HG03378 (cell line): ENCODE results near the gene TP53TG3B.
"Not testable (repeated sequence)": the region's sequence is repeated elsewhere in the genome, so short reads cannot be mapped to it uniquely, and the experiment has no call there.

ENCODE experiments used
- ATAC-seq: cut with Tn5 transposase; IDR thresholded peaks from one replicate; pipeline ENCODE4 v1.9.1; 2021; ENCODE audit warnings: mild to moderate bottlenecking, moderate library complexity; ENCODE audit not compliant: unreplicated experiment

Gene TP53TG3B, protein sequence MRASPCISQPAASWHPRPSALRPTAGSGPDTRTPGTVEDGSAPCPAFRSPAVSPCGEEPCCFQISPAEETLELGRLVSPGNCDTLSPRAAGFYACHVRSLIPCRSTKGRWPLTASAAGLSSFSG

DNA sequence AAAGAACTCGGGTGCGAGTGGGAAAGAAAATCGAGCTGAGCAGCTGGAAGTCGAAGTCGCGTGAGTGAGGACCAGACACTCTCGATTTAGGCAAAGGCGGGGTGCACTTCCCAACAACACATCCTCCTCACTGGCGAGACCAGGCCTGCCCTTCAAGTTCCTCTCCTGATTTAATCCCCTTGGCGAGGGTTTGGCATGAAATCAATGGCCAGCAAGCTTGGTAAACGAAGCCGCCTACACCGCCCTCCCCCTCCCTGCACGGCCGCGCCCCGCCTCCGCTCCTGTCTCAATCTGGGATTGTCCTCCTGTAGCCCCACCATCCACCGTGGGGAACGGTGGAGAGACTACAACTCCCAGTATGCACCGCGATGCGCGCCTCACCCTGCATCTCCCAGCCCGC, at the start of gene TP53TG3B:
TSS of gene TP53TG3B (plus strand) at position 301 of the 400 bp plus-strand sequence. CDS start at position 369, 68 bp downstream.
- ATAC-seq, result not testable (repeated sequence)

DNA sequence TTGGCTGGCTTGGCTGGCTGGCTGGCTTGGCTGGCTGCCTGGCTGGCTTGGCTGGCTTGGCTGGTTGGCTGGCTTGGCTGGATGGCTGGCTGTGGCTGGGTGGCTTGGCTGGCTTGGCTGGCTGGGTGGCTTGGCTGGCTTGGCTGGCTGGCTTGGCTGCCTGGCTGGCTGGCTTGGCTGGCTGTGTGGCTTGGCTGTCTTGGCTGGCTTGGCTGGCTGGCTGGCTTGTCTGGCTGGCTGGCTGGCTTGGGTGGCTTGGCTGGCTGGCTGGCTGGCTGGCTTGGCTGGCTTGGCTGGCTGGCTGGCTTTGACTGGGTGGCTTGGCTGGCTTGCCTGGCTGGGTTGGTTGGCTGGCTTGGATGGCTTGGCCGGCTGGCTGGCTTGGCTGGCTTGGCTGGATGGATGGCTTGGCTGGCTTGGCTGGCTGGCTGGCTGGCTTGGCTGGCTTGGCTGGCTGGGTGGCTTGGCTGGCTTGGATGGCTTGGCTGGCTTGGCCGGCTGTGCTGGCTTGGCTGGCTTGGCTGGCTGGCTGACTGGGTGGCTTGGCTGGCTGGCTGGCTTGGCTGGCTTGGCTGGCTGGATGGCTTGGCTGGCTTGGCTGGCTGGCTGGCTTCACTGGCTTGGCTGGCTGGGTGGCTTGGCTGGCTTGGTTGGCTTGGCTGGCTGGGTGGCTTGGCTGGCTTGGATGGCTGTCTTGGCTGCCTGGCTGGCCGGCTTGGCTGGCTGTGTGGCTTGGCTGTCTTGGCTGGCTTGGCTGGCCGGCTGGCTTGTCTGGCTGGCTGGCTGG, 24.2 kb upstream of the TP53TG3B start:
- ATAC-seq, result not testable (repeated sequence)

DNA sequence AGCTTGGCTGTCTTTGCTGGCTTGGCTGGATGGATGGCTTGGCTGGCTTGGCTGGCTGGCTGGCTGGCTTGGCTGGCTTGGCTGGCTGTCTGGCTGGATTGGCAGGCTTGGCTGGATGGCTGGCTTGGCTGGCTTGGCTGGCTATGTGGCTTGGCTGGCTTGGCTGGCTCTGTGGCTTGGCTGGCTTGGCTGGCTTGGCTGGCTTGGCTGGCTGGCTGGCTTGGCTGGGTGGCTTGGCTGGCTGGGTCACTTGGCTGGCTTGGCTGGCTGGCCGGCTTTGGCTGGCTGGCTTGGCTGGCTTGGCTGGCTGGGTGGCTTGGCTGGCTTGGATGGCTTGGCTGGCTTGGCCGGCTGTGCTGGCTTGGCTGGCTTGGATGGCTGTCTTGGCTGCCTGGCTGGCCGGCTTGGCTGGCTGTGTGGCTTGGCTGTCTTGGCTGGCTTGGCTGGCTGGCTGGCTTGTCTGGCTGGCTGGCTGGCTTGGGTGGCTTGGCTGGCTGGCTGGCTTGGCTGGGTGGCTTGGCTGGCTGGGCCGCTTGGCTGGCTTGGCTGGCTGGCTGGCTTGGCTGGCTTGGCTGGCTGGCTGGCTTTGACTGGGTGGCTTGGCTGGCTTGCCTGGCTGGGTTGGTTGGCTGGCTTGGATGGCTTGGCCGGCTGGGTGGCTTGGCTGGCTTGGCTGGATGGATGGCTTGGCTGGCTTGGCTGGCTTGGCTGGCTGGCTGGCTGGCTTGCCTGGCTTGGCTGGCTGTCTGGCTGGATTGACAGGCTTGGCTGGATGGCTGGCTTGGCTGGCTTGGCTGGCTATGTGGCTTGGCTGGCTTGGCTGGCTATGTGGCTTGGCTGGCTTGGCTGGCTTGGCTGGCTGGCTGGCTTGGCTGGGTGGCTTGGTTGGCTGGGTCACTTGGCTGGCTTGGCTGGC, 22.8 kb upstream of the TP53TG3B start:
- ATAC-seq, result not testable (repeated sequence)

DNA sequence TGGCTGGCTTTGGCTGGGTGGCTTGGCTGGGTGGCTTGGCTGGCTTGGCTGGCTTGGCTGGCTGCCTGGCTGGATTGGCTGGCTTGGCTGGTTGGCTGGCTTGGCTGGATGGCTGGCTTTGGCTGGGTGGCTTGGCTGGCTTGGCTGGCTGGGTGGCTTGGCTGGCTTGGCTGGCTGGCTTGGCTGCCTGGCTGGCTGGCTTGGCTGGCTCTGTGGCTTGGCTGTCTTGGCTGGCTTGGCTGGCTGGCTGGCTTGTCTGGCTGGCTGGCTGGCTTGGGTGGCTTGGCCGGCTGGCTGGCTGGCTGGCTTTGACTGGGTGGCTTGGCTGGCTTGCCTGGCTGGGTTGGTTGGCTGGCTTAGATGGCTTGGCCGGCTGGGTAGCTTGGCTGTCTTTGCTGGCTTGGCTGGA, 22.1 kb upstream of the TP53TG3B start:
- ATAC-seq, result not testable (repeated sequence)

DNA sequence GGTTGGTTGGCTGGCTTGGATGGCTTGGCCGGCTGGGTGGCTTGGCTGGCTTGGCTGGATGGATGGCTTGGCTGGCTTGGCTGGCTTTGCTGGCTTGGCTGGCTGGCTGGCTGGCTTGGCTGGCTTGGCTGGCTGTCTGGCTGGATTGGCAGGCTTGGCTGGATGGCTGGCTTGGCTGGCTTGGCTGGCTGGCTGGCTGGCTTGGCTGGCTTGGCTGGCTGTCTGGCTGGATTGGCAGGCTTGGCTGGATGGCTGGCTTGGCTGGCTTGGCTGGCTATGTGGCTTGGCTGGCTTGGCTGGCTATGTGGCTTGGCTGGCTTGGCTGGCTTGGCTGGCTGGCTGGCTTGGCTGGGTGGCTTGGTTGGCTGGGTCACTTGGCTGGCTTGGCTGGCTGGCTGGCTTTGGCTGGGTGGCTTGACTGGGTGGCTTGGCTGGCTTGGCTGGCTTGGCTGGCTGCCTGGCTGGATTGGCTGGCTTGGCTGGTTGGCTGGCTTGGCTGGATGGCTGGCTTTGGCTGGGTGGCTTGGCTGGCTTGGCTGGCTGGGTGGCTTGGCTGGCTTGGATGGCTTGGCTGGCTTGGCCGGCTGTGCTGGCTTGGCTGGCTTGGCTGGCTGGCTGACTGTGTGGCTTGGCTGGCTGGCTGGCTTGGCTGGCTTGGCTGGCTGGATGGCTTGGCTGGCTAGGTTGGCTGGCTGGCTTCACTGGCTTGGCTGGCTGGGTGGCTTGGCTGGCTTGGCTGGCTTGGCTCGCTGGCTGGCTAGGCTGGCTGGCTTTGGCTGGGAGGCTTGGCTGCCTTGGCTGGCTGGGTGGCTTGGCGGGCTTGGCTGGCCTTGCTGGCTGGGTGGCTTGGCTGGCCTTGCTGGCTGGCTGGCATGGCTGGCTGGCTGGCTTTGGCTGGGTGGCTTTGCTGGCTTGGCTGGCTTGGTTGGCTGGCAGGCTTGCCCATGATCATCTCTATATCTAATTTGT, 21.3 kb upstream of the TP53TG3B start:
- ATAC-seq, result not testable (repeated sequence)
